Measurements from ENCODE around the gene MYLK. TPM values are rescaled to one million over a fixed set of nuclear protein-coding genes. Genes with fewer than 3 reads are reported as not detected.

The MYLK gene
- total and polyA plus RNA-seq, 10 of the 15 experiments (the other 5 are each of a cell fraction or from before 2014, with no cell fraction given): 0.04 to 1.6 (median 0.42) TPM; not detected in 1

- Histone ChIP-seq H3K27ac (ENCODE audit: control insufficient read depth, insufficient read depth) (no peak overlapping the region), H3K9ac (ENCODE audit: control insufficient read depth, insufficient read depth, low read length) (no peak overlapping the region), H4K20me1 (ENCODE audit: control insufficient read depth, insufficient read depth) (no peaks in the 10 kb centered on the region; the same call in 1 of the 2 replicates), H3K4me3 (no peak overlapping the region), H3K27me3 (replicated peaks in 1 of 2; ENCODE audit: control insufficient read depth in 2 of 2, insufficient read depth in 2 of 2, low read length in 1 of 2) (peaks cover 0 to 1% of the 10 kb centered on the region in 2 experiments; a peak in 1 of 4 replicates), H3K36me3 (ENCODE audit: control insufficient read depth in 2 of 2, insufficient read depth in 2 of 2, low read length in 1 of 2) (no peaks in the 10 kb centered on the region), H2AFZ (ENCODE audit: control insufficient read depth, low read depth, low read length) (no peak overlapping the region), H3K4me2 (ENCODE audit: control insufficient read depth, insufficient read depth) (no peak overlapping the region), H3K4me1 (ENCODE audit: control insufficient read depth, insufficient read depth, low read length) (no peaks in the 10 kb centered on the region), H3K79me2 (ENCODE audit: control insufficient read depth, insufficient read depth, low read length) (no peaks in the 10 kb centered on the region), H3K9me3 (replicated peaks; ENCODE audit: control insufficient read depth, insufficient read depth, low read length) (no peaks in the 10 kb centered on the region)
- ChIA-PET SMC1A (ENCODE audit: uncharacterized antibody, unreplicated experiment) (interaction anchor here (1.1 kb wide), 1 partner anchor 11 kb away, joined by 3 read pairs; no protein-coding TSS in a partner anchor), POLR2A (no interaction called here), CTCF (interaction anchor here (0.7 to 3.4 kb wide), 11 partner anchors 10 to 255 kb away, joined by 3 to 32 read pairs (median 7); no protein-coding TSS in a partner anchor), RAD21 (ENCODE audit: unreplicated experiment) (interaction anchor here (1.1 kb wide), 1 partner anchor 69 kb away, joined by 3 read pairs; no protein-coding TSS in a partner anchor)
- intact Hi-C loops (cut with micrococcal nuclease; ENCODE audit: unreplicated experiment) (no loop called here), in situ Hi-C loops (cut with MboI) (loop anchor here (5.0 kb wide), 1 partner anchor 76 kb away; no protein-coding TSS in a partner anchor)
- BruUV-seq (replicated peaks): no TSS peak
- TF ChIP-seq BMI1 (IDR thresholded peaks at IDR 0.05; ENCODE audit: borderline replicate concordance): no peak
- TF ChIP-seq PKNOX1 (IDR thresholded peaks at IDR 0.05): no peak
- TF ChIP-seq CEBPB (IDR thresholded peaks at IDR 0.05; ENCODE audit: borderline replicate concordance in 1 of 2, low read depth in 2 of 2, low read length in 2 of 2): no peak
- no peak for TF ChIP-seq RCOR1 (conservative IDR thresholded peaks at IDR 0.05; ENCODE audit: low read depth, low read length)
- TF ChIP-seq FOXK2 (IDR thresholded peaks at IDR 0.05): no peak
- TF ChIP-seq EP300 (IDR thresholded peaks at IDR 0.05; ENCODE audit: borderline replicate concordance in 1 of 2, control insufficient read depth in 1 of 2, low read depth in 2 of 2, low read length in 2 of 2): no peak
- no peak for FAIRE-seq
- no peak for DNase-seq (ENCODE audit: low read depth, low spot score)
- ATAC-seq: no peak
- WGBS (ENCODE audit: insufficient coverage, insufficient replicate concordance, low lambda C conversion rate, missing lambda C conversion rate): 18% methylated on average over 4 of the region's 4 CpGs
Measured at GRCh38 chr3:123640740-123641462, 243.2 kb downstream of the MYLK start.
